ENCODE measurements around the gene NCF4. TPM values are rescaled to one million over a fixed set of nuclear protein-coding genes. Genes with fewer than 3 reads are reported as not detected.

Gene NCF4
- total and polyA plus RNA-seq, 9 of the 15 experiments (the other 6 are each of a cell fraction or from before 2014, with no cell fraction given) = 0.04 to 0.95 (median 0.33) TPM

GRCh38 chr22:36860821-36861659, at the start of gene NCF4 (continued):
- TF ChIP-seq CGGBP1 (CRISPR knock-in tag; IDR thresholded peaks at IDR 0.05) (no peak), BRF1 (IDR thresholded peaks at IDR 0.05; ENCODE audit: borderline replicate concordance, extremely low read depth, insufficient read length) (no peak), TAF9B (IDR thresholded peaks at IDR 0.05; ENCODE audit: partially characterized antibody) (no peak), PBX2 (CRISPR knock-in tag; IDR thresholded peaks at IDR 0.05; ENCODE audit: low read depth) (no peak), PBX2 (tag; conservative IDR thresholded peaks at IDR 0.05; ENCODE audit: low read depth) (no peak), PCBP2 (IDR thresholded peaks at IDR 0.05; ENCODE audit: low read depth, low read length, poor library complexity, severe bottlenecking) (no peak), MYC (IDR thresholded peaks at IDR 0.05; ENCODE audit: low read depth, low read length) (no peak), MYC (CRISPR knock-in tag; IDR thresholded peaks at IDR 0.05; ENCODE audit: borderline replicate concordance, low read depth) (no peak), ETV1 (tag; conservative IDR thresholded peaks at IDR 0.05; ENCODE audit: low read depth) (no peak), CEBPZ (IDR thresholded peaks at IDR 0.05; ENCODE audit: borderline replicate concordance, low read depth, low read length) (no peak), BACH1 (tag; IDR thresholded peaks at IDR 0.05) (no peak), ZNF551 (CRISPR knock-in tag; IDR thresholded peaks at IDR 0.05) (no peak), ZNF77 (CRISPR knock-in tag; IDR thresholded peaks at IDR 0.05) (no peak)

Measured in K562 (cell line).